Measurements from ENCODE around the gene TRIM25.

TRIM25 gene

DNA sequence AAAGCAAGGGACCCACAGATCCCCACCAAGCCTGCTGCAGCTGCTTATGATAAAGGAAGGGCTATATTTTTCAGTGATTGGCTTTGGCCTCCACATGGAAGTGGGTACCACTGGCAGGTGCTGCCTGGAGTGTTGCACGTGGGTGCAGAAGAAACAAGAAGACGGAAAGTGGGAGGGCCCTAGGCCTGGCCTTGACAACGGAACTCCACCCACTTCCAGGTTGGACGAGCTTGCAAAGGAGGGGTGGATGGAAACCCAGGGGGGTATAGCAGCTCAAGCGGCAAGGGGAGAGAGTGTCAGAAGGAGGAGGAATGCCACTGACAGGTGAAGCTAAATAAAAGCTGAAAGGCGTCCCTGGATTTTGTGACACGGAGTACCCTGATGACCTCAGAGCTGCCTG is 20.3 kb downstream of the TRIM25 start:
- WGBS = 83% methylated on average over 7 of the region's 7 CpGs

DNA sequence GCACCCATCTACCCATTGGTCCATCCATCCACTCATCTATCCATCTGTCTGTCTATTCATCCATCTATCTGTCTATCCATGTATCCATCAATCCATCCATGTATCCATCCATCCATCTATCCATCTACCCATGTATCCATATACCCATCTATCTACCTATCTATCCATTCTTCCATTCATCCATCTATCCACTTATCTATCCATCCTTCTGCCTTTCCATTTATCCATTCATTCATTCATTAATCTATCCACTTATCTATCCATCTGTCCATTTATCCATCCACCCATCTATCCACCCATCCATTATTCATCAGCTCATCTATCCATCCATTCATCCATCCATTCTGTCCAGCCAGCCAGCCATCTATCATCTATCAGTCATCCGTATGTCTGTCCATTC is 21.5 kb downstream of the TRIM25 start:
- no peaks in the 10 kb centered on the region for H3K27me3 ChIP-seq (ENCODE audit: insufficient read depth, low read length)
- peaks cover 19% of the 10 kb centered on the region for H3K9me3 ChIP-seq (ENCODE audit: insufficient read depth, low read depth, low read length)
- 0 out of 2 replicates have a peak, but pooled peaks cover 4% of the 10 kb centered on the region for H3K4me1 ChIP-seq (ENCODE audit: insufficient read depth, low read length)
- H3K27ac ChIP-seq (ENCODE audit: low read depth, low read length) = no peak overlapping the region
- H3K36me3 ChIP-seq (ENCODE audit: insufficient read depth, low read length) = peaks cover 28% of the 10 kb centered on the region
- H3K4me3 ChIP-seq (ENCODE audit: low read length) = no peak overlapping the region
- no peak overlapping the region for H3K9ac ChIP-seq (ENCODE audit: low read depth, low read length)
- WGBS = 94% methylated on average over 1 of the region's 1 CpG

More for the DNA sequence above, 20.3 kb downstream of the TRIM25 start:
- Histone ChIP-seq H3K9me3 (ENCODE audit: insufficient read depth, low read depth, low read length) (peaks cover 7% of the 10 kb centered on the region; the same call in 1 of the 2 replicates), H3K4me1 (ENCODE audit: insufficient read depth, low read length) (0 out of 2 replicates have a peak, but pooled peaks cover 4% of the 10 kb centered on the region), H3K36me3 (ENCODE audit: insufficient read depth, low read length) (peaks cover 31% of the 10 kb centered on the region), H3K9ac (ENCODE audit: low read depth, low read length) (no peak overlapping the region), H3K4me3 (ENCODE audit: low read length) (no peak overlapping the region), H3K27ac (ENCODE audit: low read depth, low read length) (no peak overlapping the region), H3K27me3 (ENCODE audit: insufficient read depth, low read length) (no peaks in the 10 kb centered on the region)

- H3K4me3 ChIP-seq (ENCODE audit: low read length) = no peak overlapping the region
- H3K9ac ChIP-seq (ENCODE audit: low read depth, low read length) = no peak overlapping the region
- H3K27ac ChIP-seq (ENCODE audit: low read depth, low read length) = no peak overlapping the region
- whole genome bisulfite sequencing = 86% methylated on average over 16 of the region's 16 CpGs
- peaks cover 28% of the 10 kb centered on the region for H3K36me3 ChIP-seq (ENCODE audit: insufficient read depth, low read length)
- 0 out of 2 replicates have a peak, but pooled peaks cover 4% of the 10 kb centered on the region for H3K4me1 ChIP-seq (ENCODE audit: insufficient read depth, low read length)
- no peaks in the 10 kb centered on the region for H3K27me3 ChIP-seq (ENCODE audit: insufficient read depth, low read length)
- peaks cover 21% of the 10 kb centered on the region for H3K9me3 ChIP-seq (ENCODE audit: insufficient read depth, low read depth, low read length)
These were observed 22.1 kb downstream of the TRIM25 start for GRCh38 chr17:56891751-56892150.

DNA sequence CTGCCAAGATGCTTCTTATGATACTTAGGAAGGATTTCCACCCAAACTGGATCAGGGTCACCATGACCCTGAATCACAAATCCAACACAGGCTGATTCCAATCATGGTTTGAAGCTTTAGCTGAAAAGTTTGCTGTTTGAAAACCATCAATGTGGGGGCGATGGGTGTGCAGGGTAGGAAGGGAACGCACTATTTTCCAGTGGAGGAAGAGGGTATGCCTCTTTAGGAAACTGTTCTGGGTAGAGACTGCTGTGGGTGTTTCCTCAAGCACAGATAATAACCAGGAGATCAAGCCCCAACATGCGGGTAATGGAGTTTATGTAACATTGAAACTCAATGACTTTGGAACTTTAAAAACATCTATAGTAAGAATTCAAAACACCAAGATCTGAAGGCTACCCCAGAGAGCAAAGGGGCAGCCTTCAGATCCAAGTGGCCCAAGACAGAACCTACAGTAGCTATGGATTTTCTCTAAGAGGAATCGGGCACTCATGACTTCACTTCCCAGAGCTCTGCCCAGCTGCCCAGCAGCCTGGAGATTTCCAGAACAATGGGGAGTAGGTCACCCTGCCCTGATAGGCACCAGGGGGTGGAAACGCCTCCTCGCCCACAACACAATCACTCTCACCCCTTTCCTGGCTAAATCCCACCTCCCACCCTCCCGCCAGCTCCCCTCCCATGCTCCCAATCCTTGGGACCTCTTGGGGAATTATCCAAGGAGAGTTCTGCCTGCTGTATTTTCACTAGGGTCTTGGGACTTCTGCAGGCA is 22.8 kb downstream of the TRIM25 start:
- Histone ChIP-seq H3K36me3 (ENCODE audit: insufficient read depth, low read length) (peaks cover 28% of the 10 kb centered on the region), H3K27ac (ENCODE audit: low read depth, low read length) (no peak overlapping the region), H3K27me3 (ENCODE audit: insufficient read depth, low read length) (no peaks in the 10 kb centered on the region), H3K9me3 (ENCODE audit: insufficient read depth, low read depth, low read length) (peaks cover 21% of the 10 kb centered on the region), H3K4me3 (ENCODE audit: low read length) (no peak overlapping the region), H3K4me1 (ENCODE audit: insufficient read depth, low read length) (0 out of 2 replicates have a peak, but pooled peaks cover 3% of the 10 kb centered on the region), H3K9ac (ENCODE audit: low read depth, low read length) (no peak overlapping the region)
- WGBS = 92% methylated on average over 6 of the region's 7 CpGs

DNA sequence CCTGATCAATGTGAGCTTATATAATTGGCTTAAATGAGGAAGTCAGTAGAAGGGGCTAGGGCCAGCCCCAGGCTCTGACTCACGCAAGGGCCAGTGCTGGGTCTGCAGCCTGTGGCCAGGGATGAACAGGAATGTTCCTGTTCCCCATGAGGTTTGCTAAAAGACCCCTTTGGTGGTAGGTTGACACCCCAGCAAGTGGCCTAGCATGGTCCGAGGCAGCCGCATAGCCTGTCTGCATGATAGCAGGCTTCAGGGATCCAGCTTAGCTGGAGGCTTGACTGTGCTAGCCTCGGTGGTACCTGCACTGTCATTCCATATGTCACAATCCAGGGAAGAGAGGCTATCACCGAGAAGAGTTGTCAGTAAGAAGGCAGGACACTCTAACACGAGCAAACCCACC is 23.5 kb downstream of the TRIM25 start:
- Histone ChIP-seq H3K27ac (ENCODE audit: low read depth, low read length) (no peak overlapping the region), H3K9ac (ENCODE audit: low read depth, low read length) (no peak overlapping the region), H3K9me3 (ENCODE audit: insufficient read depth, low read depth, low read length) (peaks cover 21% of the 10 kb centered on the region), H3K36me3 (ENCODE audit: insufficient read depth, low read length) (peaks cover 24% of the 10 kb centered on the region), H3K4me1 (ENCODE audit: insufficient read depth, low read length) (no peaks in the 10 kb centered on the region), H3K4me3 (ENCODE audit: low read length) (no peak overlapping the region), H3K27me3 (ENCODE audit: insufficient read depth, low read length) (no peaks in the 10 kb centered on the region)
- 93% methylated on average over 6 of the region's 6 CpGs for WGBS

DNA sequence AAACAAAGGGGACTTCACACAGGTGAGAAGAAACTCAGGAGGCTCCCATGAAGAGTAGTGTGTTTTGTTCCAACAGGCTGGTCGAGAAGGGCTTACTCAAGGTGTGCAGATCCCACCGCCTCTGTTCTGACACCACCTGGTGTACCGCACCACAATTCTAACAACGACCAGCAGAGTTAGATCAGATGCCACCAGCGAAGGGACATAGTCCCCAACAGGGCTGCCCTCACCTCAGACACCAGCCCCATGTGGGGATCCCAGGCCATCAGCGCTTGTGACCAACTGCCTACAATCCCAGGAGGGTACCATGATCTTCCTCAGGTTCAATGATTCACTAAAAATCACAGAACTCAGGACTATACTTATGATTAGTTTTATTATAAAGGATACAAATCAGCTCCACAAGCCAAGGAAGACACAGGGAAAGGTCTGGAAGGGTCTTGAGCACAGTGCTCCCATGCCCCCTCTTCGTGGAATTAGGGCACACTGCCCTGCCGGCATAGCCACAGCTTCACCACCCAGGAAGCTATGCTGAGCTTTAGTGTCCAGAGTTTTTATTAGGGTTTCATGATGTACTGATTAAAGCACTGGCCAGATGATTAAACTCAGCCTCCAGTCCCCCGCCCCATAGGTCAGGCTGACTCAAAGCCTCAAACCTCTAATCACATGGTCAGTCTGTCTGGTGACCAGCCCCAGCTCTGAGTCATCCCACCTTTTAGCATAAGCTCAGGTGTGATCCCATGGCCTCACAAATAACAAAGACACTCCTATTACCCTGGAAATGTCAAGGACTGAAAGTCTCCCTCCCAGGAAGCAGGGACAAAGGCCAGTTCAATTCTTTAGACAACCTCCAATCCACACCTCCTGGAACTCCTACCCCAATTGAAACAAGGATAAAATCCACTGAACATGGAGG is 26.0 kb downstream of the TRIM25 start:
- Histone ChIP-seq H3K36me3 (ENCODE audit: insufficient read depth, low read length) (peaks cover 13% of the 10 kb centered on the region; the same call in 1 of the 2 replicates), H3K9ac (ENCODE audit: low read depth, low read length) (no peak overlapping the region), H3K9me3 (ENCODE audit: insufficient read depth, low read depth, low read length) (peaks cover 21% of the 10 kb centered on the region), H3K27me3 (ENCODE audit: insufficient read depth, low read length) (no peaks in the 10 kb centered on the region), H3K4me1 (ENCODE audit: insufficient read depth, low read length) (no peaks in the 10 kb centered on the region), H3K27ac (ENCODE audit: low read depth, low read length) (no peak overlapping the region), H3K4me3 (ENCODE audit: low read length) (no peak overlapping the region)
- WGBS = 96% methylated on average over 9 of the region's 9 CpGs

- Histone ChIP-seq H3K4me1 (ENCODE audit: insufficient read depth, low read length) (no peaks in the 10 kb centered on the region), H3K27me3 (ENCODE audit: insufficient read depth, low read length) (no peaks in the 10 kb centered on the region), H3K36me3 (ENCODE audit: insufficient read depth, low read length) (peaks cover 9% of the 10 kb centered on the region; the same call in 1 of the 2 replicates), H3K9me3 (ENCODE audit: insufficient read depth, low read depth, low read length) (peaks cover 21% of the 10 kb centered on the region), H3K27ac (ENCODE audit: low read depth, low read length) (no peak overlapping the region), H3K4me3 (ENCODE audit: low read length) (no peak overlapping the region), H3K9ac (ENCODE audit: low read depth, low read length) (no peak overlapping the region)
- 98% methylated on average over 5 of the region's 5 CpGs for WGBS
These were observed 26.7 kb downstream of the TRIM25 start for GRCh38 chr17:56887105-56887504.

GRCh38 chr17:56886288-56886731 is 27.5 kb downstream of the TRIM25 start:
- Histone ChIP-seq H3K4me1 (ENCODE audit: insufficient read depth, low read length) (no peaks in the 10 kb centered on the region), H3K27ac (ENCODE audit: low read depth, low read length) (no peak overlapping the region), H3K9me3 (ENCODE audit: insufficient read depth, low read depth, low read length) (peaks cover 21% of the 10 kb centered on the region), H3K27me3 (ENCODE audit: insufficient read depth, low read length) (no peaks in the 10 kb centered on the region), H3K4me3 (ENCODE audit: low read length) (no peak overlapping the region), H3K36me3 (ENCODE audit: insufficient read depth, low read length) (peaks cover 6% of the 10 kb centered on the region; the same call in 1 of the 2 replicates), H3K9ac (ENCODE audit: low read depth, low read length) (no peak overlapping the region)
- WGBS = 92% methylated on average over 2 of the region's 2 CpGs

GRCh38 chr17:56885312-56885657 is 28.6 kb downstream of the TRIM25 start:
- H3K36me3 ChIP-seq (ENCODE audit: insufficient read depth, low read length) = peaks cover 6% of the 10 kb centered on the region; the same call in 1 of the 2 replicates
- WGBS = 91% methylated on average over 2 of the region's 2 CpGs
- no peaks in the 10 kb centered on the region for H3K27me3 ChIP-seq (ENCODE audit: insufficient read depth, low read length)
- H3K9ac ChIP-seq (ENCODE audit: low read depth, low read length) = no peak overlapping the region
- no peaks in the 10 kb centered on the region for H3K4me1 ChIP-seq (ENCODE audit: insufficient read depth, low read length)
- H3K9me3 ChIP-seq (ENCODE audit: insufficient read depth, low read depth, low read length) = peaks cover 21% of the 10 kb centered on the region
- no peak overlapping the region for H3K27ac ChIP-seq (ENCODE audit: low read depth, low read length)
- no peak overlapping the region for H3K4me3 ChIP-seq (ENCODE audit: low read length)

GRCh38 chr17:56884483-56885311 is 29.2 kb downstream of the TRIM25 start:
- Histone ChIP-seq H3K9ac (ENCODE audit: low read depth, low read length) (no peak overlapping the region), H3K9me3 (ENCODE audit: insufficient read depth, low read depth, low read length) (peaks cover 21% of the 10 kb centered on the region), H3K27ac (ENCODE audit: low read depth, low read length) (no peak overlapping the region), H3K36me3 (ENCODE audit: insufficient read depth, low read length) (peaks cover 6% of the 10 kb centered on the region; the same call in 1 of the 2 replicates), H3K27me3 (ENCODE audit: insufficient read depth, low read length) (no peaks in the 10 kb centered on the region), H3K4me3 (ENCODE audit: low read length) (no peak overlapping the region), H3K4me1 (ENCODE audit: insufficient read depth, low read length) (no peaks in the 10 kb centered on the region)
- WGBS = 96% methylated on average over 6 of the region's 6 CpGs
